Endodermal cell (in vitro differentiated cells): ENCODE data around the gene TBC1D21. TPM values are rescaled to one million over a fixed set of nuclear protein-coding genes. Genes with fewer than 3 reads are reported as not detected.

Experiments used
- DNase-seq: peaks from one replicate; pipeline ENCODE4 v3.0.0-alpha.2; 2017
- H3K27ac ChIP-seq: 2 replicates; pipeline ENCODE4 v1.5.1; 2013; ENCODE audit warnings: mild to moderate bottlenecking, low read depth, low read length, moderate library complexity
- H3K27me3 ChIP-seq: 2 replicates; pipeline ENCODE4 v1.6.1; 2013; ENCODE audit warnings: mild to moderate bottlenecking, low read length, moderate library complexity; ENCODE audit not compliant: insufficient read depth, control insufficient read depth, poor library complexity, severe bottlenecking
- H3K36me3 ChIP-seq: 2 replicates; pipeline ENCODE4 v1.7.0; 2013; ENCODE audit warnings: mild to moderate bottlenecking, low read length, moderate library complexity; ENCODE audit not compliant: control insufficient read depth, insufficient read depth
- H3K4me1 ChIP-seq: one replicate; pipeline ENCODE4 v1.7.0; 2013; ENCODE audit warnings: low read length; ENCODE audit not compliant: control insufficient read depth, insufficient read depth
- H3K4me3 ChIP-seq: 2 replicates; pipeline ENCODE4 v1.5.1; 2013; ENCODE audit warnings: mild to moderate bottlenecking, low read length, moderate library complexity
- H3K9ac ChIP-seq: 2 replicates; pipeline ENCODE4 v1.6.1; 2013; ENCODE audit warnings: mild to moderate bottlenecking, low read length, moderate library complexity; ENCODE audit not compliant: poor library complexity, severe bottlenecking; ENCODE audit errors: extremely low read depth
- H3K9me3 ChIP-seq: 2 replicates; pipeline ENCODE4 v1.6.1; 2013; ENCODE audit warnings: mild to moderate bottlenecking, low read length, moderate library complexity; ENCODE audit not compliant: control insufficient read depth
- H3K27ac Mint-ChIP-seq: 2 replicates; pipeline ENCODE4 v1.8.0; 2020; ENCODE audit warnings: mixed read lengths
- H3K27me3 Mint-ChIP-seq: 2 replicates; pipeline ENCODE4 v1.8.0; 2021; ENCODE audit warnings: mild to moderate bottlenecking, mixed read lengths; ENCODE audit not compliant: insufficient read depth
- H3K36me3 Mint-ChIP-seq: 2 replicates; pipeline ENCODE4 v1.8.0; 2020; ENCODE audit warnings: low read depth, mixed read lengths
- H3K4me1 Mint-ChIP-seq: 2 replicates; pipeline ENCODE4 v1.8.0; 2020; ENCODE audit warnings: mixed read lengths
- H3K4me3 Mint-ChIP-seq: 2 replicates; pipeline ENCODE4 v1.8.0; 2020; ENCODE audit warnings: mild to moderate bottlenecking, moderate library complexity, mixed read lengths
- H3K9me3 Mint-ChIP-seq: 2 replicates; pipeline ENCODE4 v1.8.0; 2020; ENCODE audit warnings: mild to moderate bottlenecking, mixed read lengths
- CTCF ChIP-seq: fragments of 200-600 bp; sonication (generic); conservative IDR thresholded peaks from 2 replicates; pipeline ENCODE4 v1.5.0; 2021; ENCODE audit warnings: antibody characterized with exemption, mild to moderate bottlenecking
- WGBS, 2 experiments: methylation state at CpG; one replicate each; pipeline versions ENCODE4 v1.1.5 to v1.1.7; 2013; ENCODE audit warnings: missing lambda C conversion rate in 2 of 2, mixed read lengths in 1 of 2; ENCODE audit not compliant: insufficient coverage in 1 of 2, insufficient read length in 1 of 2; 5-methylcytosine and 5-hydroxymethylcytosine counted together
- total RNA-seq, 2 donors: library from RNA; stranded (reverse); fragmentation: NEBNext Ultra II Directional in 1 of 2; extraction: Animal tissue kit (Norgen Biotek cat#: 25700) in 1 of 2; gene quantifications; 2 replicates in 1 of 2; 3 replicates in 1 of 2; pipeline ENCODE4 v1.2.1, GENCODE V29; 2021

The TBC1D21 gene
- total RNA-seq, 2 donors from 2014 or later, result not detected

GRCh38 chr15:73905225-73905827 lies 32.0 kb downstream of the TBC1D21 start:
- no peak overlapping the region for H3K27ac Mint-ChIP-seq
- H3K9me3 ChIP-seq, result no peaks in the 10 kb centered on the region
- peaks cover 2% of the 10 kb centered on the region for H3K36me3 Mint-ChIP-seq
- H3K4me1 Mint-ChIP-seq, result peaks cover 13% of the 10 kb centered on the region
- H3K9me3 Mint-ChIP-seq, result no peaks in the 10 kb centered on the region
- H3K36me3 ChIP-seq, result no peaks in the 10 kb centered on the region
- H3K9ac ChIP-seq, result no peak overlapping the region
- no peak overlapping the region for H3K4me3 ChIP-seq
- no peak overlapping the region for H3K27ac ChIP-seq
- H3K4me3 Mint-ChIP-seq, result no peak overlapping the region
- peaks cover 8% of the 10 kb centered on the region for H3K27me3 ChIP-seq
- no peak for DNase-seq
- peaks cover 12% of the 10 kb centered on the region for H3K27me3 Mint-ChIP-seq
- peaks cover 4% of the 10 kb centered on the region for H3K4me1 ChIP-seq
- WGBS, 2 experiments, result 89 to 92% methylated on average over 2 to 3 of the region's 3 CpGs
- no peak for TF ChIP-seq CTCF

- DNase-seq, result no peak
- no peak overlapping the region for H3K27ac ChIP-seq
- Mint-ChIP-seq H3K4me1 (peaks cover 13% of the 10 kb centered on the region), H3K9me3 (no peaks in the 10 kb centered on the region), H3K4me3 (no peak overlapping the region), H3K27me3 (peaks cover 12% of the 10 kb centered on the region), H3K36me3 (peaks cover 2% of the 10 kb centered on the region), H3K27ac (no peak overlapping the region)
- H3K9ac ChIP-seq, result no peak overlapping the region
- no peak for TF ChIP-seq CTCF
- H3K9me3 ChIP-seq, result no peaks in the 10 kb centered on the region
- H3K36me3 ChIP-seq, result no peaks in the 10 kb centered on the region
- peaks cover 4% of the 10 kb centered on the region for H3K4me1 ChIP-seq
- H3K4me3 ChIP-seq, result no peak overlapping the region
- WGBS, 2 experiments, result 88 to 93% methylated on average over 4 of the region's 4 CpGs
- H3K27me3 ChIP-seq, result peaks cover 8% of the 10 kb centered on the region
Observed at GRCh38 chr15:73906346-73907034, 33.1 kb downstream of the TBC1D21 start.

- peaks cover 13% of the 10 kb centered on the region for H3K4me1 Mint-ChIP-seq
- H3K27me3 Mint-ChIP-seq, result peaks cover 12% of the 10 kb centered on the region
- no peaks in the 10 kb centered on the region for H3K9me3 Mint-ChIP-seq
- Histone ChIP-seq H3K36me3 (no peaks in the 10 kb centered on the region), H3K4me1 (peaks cover 4% of the 10 kb centered on the region), H3K4me3 (no peak overlapping the region), H3K9ac (no peak overlapping the region), H3K27ac (no peak overlapping the region), H3K9me3 (no peaks in the 10 kb centered on the region), H3K27me3 (peaks cover 8% of the 10 kb centered on the region)
- TF ChIP-seq CTCF, result no peak
- no peak overlapping the region for H3K4me3 Mint-ChIP-seq
- no peak for DNase-seq
- H3K27ac Mint-ChIP-seq, result no peak overlapping the region
- WGBS, 2 experiments, result 91 to 92% methylated on average over 2 of the region's 2 CpGs
- peaks cover 2% of the 10 kb centered on the region for H3K36me3 Mint-ChIP-seq
Observed at GRCh38 chr15:73907035-73907408, 33.7 kb downstream of the TBC1D21 start.
